ENCODE measurements around the gene VSIR.

- TF ChIP-seq EZH2 (IDR thresholded peaks at IDR 0.05; ENCODE audit: insufficient read depth, poor library complexity, severe bottlenecking), result no peak
- TF ChIP-seq EZH2phosphoT487 (IDR thresholded peaks at IDR 0.05; ENCODE audit: insufficient read depth, low read depth), result no peak
These were observed 66.0 kb downstream of the VSIR start for GRCh38 chr10:71707240-71707789.

Data from GM23248 (cell line).